Thyroid gland (tissue), 4 donors: ENCODE data around the gene TXNL4A. TPM values are rescaled to one million over a fixed set of nuclear protein-coding genes. Genes with fewer than 3 reads are reported as not detected.

Source experiments
- DNase-seq, 2 donors: peaks; one replicate each; pipeline ENCODE4 v3.0.0-alpha.2; 2019
- H3K27ac ChIP-seq, 3 donors: fragments of 200-600 bp; sonication (generic); 1 replicate in 2 of 3; 2 replicates in 1 of 3; pipeline ENCODE4 v1.5.1; 2016 to 2019; ENCODE audit warnings: mild to moderate bottlenecking in 1 of 3, moderate library complexity in 1 of 3
- H3K27me3 ChIP-seq: fragments of 200-600 bp; sonication (generic); one replicate; pipeline ENCODE4 v1.5.1; 2019
- H3K36me3 ChIP-seq, 2 donors: fragments of 200-600 bp; sonication (generic); one replicate each; pipeline ENCODE4 v1.5.1; 2016 to 2019
- H3K4me1 ChIP-seq, 2 donors: fragments of 200-600 bp; sonication (generic); one replicate each; pipeline ENCODE4 v1.5.1; 2017 to 2019
- H3K4me3 ChIP-seq, 3 donors: fragments of 200-600 bp; sonication (generic); replicated peaks in 1 of 3; 1 replicate in 2 of 3; 2 replicates in 1 of 3; pipeline ENCODE4 v1.5.1; 2016; ENCODE audit warnings: mild to moderate bottlenecking in 1 of 3
- H3K9me3 ChIP-seq: fragments of 200-600 bp; sonication (generic); one replicate; pipeline ENCODE4 v1.5.1; 2017
- POLR2A ChIP-seq, 2 donors: fragments of 450-650 bp; IDR thresholded peaks; one replicate each; pipeline ENCODE4 v1.6.1; 2017; ENCODE audit warnings: antibody characterized with exemption in 2 of 2, mild to moderate bottlenecking in 2 of 2, moderate library complexity in 1 of 2
- WGBS, 2 donors: methylation state at CpG; one replicate each; pipeline ENCODE4 v1.1.5; 2017; 5-methylcytosine and 5-hydroxymethylcytosine counted together
- intact Hi-C: fragments of 100-400 bp; cut with DNase I; formaldehyde crosslinking; loops from one replicate; pipeline ENCODE4 v1.15.1; 2023
- total RNA-seq, 4 donors: library from RNA; depleted of rRNA; stranded (reverse); fragments of >200 nt; gene quantifications; one replicate each; pipeline ENCODE4 v1.2.3, GENCODE V29; 2016
- TF ChIP-seq, protein P1 (sequence below), 6 experiments: fragments of 200-600 bp in 3 of 6; fragments of 450-650 bp in 3 of 6; sonication (generic) in 3 of 6; IDR thresholded peaks; one replicate each; pipeline ENCODE4 v1.5.1; 2016 to 2019; ENCODE audit warnings: antibody characterized with exemption in 6 of 6, mild to moderate bottlenecking in 2 of 6, inconsistent platforms in 1 of 6, moderate library complexity in 1 of 6

The TXNL4A gene
- total RNA-seq, 4 donors from 2014 or later = 22.9 to 37.4 (median 30.2) TPM

DNA sequence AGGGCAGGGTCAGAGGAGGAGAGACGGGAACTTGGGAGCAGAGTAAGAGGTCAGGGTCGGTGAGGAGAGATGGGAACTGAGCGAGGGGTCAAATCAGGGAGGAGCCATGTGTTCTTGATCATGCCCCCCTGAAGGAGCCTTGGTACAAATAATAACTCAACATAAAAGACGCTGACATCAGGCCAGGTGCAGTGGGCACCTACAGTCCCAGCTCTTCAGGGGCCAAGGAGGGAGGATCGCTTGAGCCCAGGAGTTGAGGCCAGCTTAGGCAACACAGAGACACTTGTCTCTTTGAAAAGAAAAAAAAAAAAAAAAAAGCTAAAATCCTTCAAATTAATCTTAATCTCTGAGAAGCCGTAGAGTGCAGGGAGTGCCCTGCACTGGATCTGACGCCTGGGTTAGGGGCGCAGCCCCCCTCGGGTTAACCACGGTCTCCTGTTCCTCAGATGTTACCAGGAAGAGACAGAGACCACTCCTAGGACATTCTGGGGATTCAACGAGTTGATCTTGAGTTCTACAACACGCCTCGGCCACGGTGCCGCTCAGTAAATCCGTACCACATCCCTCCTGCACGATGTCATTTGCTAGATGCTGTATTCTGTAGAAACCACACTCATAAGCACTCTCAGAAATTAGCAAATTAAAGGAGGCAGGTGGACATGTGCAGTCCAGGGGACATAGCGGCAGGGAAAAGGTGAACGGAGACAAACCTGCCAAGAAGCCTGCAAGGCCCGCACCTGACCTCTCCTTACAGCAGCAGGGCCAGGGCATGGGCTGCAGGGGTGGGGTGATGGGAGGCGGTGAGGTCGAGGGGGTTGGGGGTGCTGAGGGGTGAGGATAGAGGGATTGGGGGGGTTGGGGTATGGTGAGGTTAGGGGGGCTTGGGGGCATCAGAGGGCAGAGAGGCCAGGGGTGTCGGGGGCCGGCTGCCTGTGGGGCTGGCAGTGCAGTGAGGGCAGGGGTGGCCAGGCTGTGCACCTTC is 66.1 kb downstream of the TXNL4A start:
- intact Hi-C loops = no loop called here
- Histone ChIP-seq H3K9me3 (no peaks in the 10 kb centered on the region), H3K4me1 (peaks cover 35 to 45% of the 10 kb centered on the region in 2 donors), H3K27me3 (no peaks in the 10 kb centered on the region), H3K27ac (peak overlapping the region in 1 of 3 donors; percentile 26), H3K36me3 (peaks cover 12 to 16% of the 10 kb centered on the region in 2 donors), H3K4me3 (no peak overlapping the region)
- TF ChIP-seq, protein P1, sequence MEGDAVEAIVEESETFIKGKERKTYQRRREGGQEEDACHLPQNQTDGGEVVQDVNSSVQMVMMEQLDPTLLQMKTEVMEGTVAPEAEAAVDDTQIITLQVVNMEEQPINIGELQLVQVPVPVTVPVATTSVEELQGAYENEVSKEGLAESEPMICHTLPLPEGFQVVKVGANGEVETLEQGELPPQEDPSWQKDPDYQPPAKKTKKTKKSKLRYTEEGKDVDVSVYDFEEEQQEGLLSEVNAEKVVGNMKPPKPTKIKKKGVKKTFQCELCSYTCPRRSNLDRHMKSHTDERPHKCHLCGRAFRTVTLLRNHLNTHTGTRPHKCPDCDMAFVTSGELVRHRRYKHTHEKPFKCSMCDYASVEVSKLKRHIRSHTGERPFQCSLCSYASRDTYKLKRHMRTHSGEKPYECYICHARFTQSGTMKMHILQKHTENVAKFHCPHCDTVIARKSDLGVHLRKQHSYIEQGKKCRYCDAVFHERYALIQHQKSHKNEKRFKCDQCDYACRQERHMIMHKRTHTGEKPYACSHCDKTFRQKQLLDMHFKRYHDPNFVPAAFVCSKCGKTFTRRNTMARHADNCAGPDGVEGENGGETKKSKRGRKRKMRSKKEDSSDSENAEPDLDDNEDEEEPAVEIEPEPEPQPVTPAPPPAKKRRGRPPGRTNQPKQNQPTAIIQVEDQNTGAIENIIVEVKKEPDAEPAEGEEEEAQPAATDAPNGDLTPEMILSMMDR (IDR thresholded peaks at IDR 0.05) = no peak
- no peak for TF ChIP-seq POLR2A (IDR thresholded peaks at IDR 0.05)
- DNase-seq = peak in 1 of 2 donors; percentile 1
- 95 to 97% methylated on average over 24 of the region's 24 CpGs for WGBS, 2 donors

Other genes with a start within 250 kb of the TXNL4A start
- under 1 TPM in 1 of 4 donors, not detected in 3; 0.22 TPM for gene KCNG2, start 190.6 kb downstream of the TXNL4A start, total RNA-seq
- gene SLC66A2, start 36.9 kb downstream of the TXNL4A start, total RNA-seq = 100 to 1,000 TPM in 2 of 4 donors, 10 to 100 TPM in 2; 93.5 to 193 (median 100) TPM
- gene HSBP1L1, start 23.9 kb downstream of the TXNL4A start, total RNA-seq = 10 to 100 TPM; 25.7 to 51.8 (median 39.6) TPM
- 10 to 100 TPM; 23.5 to 36.5 (median 35.2) TPM for gene RBFA, start 45.9 kb upstream of the TXNL4A start, total RNA-seq
- gene ADNP2, start 120.7 kb upstream of the TXNL4A start, total RNA-seq = 10 to 100 TPM; 16.4 to 28.4 (median 17.8) TPM